Urinary bladder (tissue), 4 donors: Measurements from ENCODE around the gene AFM. TPM values are rescaled to one million over a fixed set of nuclear protein-coding genes. Genes with fewer than 3 reads are reported as not detected.

ENCODE experiments used
- DNase-seq: peaks from one replicate; pipeline ENCODE4 v3.0.0-alpha.2; 2015; ENCODE audit errors: extremely low spot score
- H3K27ac ChIP-seq: one replicate; pipeline ENCODE4 v1.5.1; 2013; ENCODE audit warnings: low read depth, mild to moderate bottlenecking, moderate library complexity
- H3K36me3 ChIP-seq: one replicate; pipeline ENCODE4 v1.6.1; 2013; ENCODE audit warnings: mild to moderate bottlenecking, moderate library complexity; ENCODE audit not compliant: insufficient read depth
- H3K4me1 ChIP-seq: one replicate; pipeline ENCODE4 v1.6.1; 2013; ENCODE audit warnings: mild to moderate bottlenecking, moderate library complexity; ENCODE audit not compliant: insufficient read depth
- H3K4me3 ChIP-seq: one replicate; pipeline ENCODE4 v1.5.1; 2013; ENCODE audit warnings: low read depth, low read length
- WGBS: extraction: QIAGEN DNeasy Blood & Tissue Kit; methylation state at CpG from one replicate; pipeline ENCODE4 v1.1.7; 2013; 5-methylcytosine and 5-hydroxymethylcytosine counted together
- polyA plus RNA-seq: library from polyadenylated mRNA; stranded (reverse); fragments of 200-250 nt; gene quantifications from one replicate; pipeline ENCODE4 v1.2.3, GENCODE V29; 2013
- total RNA-seq: library from RNA; depleted of rRNA; stranded (reverse); fragments of >200 nt; gene quantifications from one replicate; pipeline ENCODE4 v1.2.3, GENCODE V29; 2014
- donor health status: healthy with polysubstance abuse.
- donor health status: healthy.

AFM gene
- total RNA-seq (not detected), polyA plus RNA-seq (0.05 TPM)

- no peak within 1 kb of the TSS for H3K4me3 ChIP-seq
- no peak within 1 kb of the TSS for H3K27ac ChIP-seq
- DNase-seq = no peak
- no peaks in the 10 kb centered on the region for H3K4me1 ChIP-seq
- WGBS = 45% methylated on average over 2 of the region's 2 CpGs
- H3K36me3 ChIP-seq = no peaks in the 10 kb centered on the region
Measured at GRCh38 chr4:73481358-73481757, at the start of gene AFM. Gene AFM, plus strand, starts transcription at chr4:73481745. Its CDS starts 31 bp downstream, at chr4:73481776.

- Histone ChIP-seq H3K4me3 (no peak overlapping the region), H3K36me3 (no peaks in the 10 kb centered on the region), H3K4me1 (no peaks in the 10 kb centered on the region), H3K27ac (no peak overlapping the region)
- 46% methylated on average over 1 of the region's 1 CpG for WGBS
- DNase-seq = no peak
Measured at GRCh38 chr4:73431813-73432168, 49.8 kb upstream of the AFM start.

GRCh38 chr4:73432169-73433000, 49.2 kb upstream of the AFM start:
- H3K27ac ChIP-seq = no peak overlapping the region
- DNase-seq = no peak
- WGBS = 45% methylated on average over 5 of the region's 5 CpGs
- no peak overlapping the region for H3K4me3 ChIP-seq
- no peaks in the 10 kb centered on the region for H3K36me3 ChIP-seq
- no peaks in the 10 kb centered on the region for H3K4me1 ChIP-seq

- H3K4me3 ChIP-seq = no peak overlapping the region
- no peak overlapping the region for H3K27ac ChIP-seq
- 65% methylated on average over 2 of the region's 2 CpGs for WGBS
- H3K36me3 ChIP-seq = no peaks in the 10 kb centered on the region
- no peaks in the 10 kb centered on the region for H3K4me1 ChIP-seq
- no peak for DNase-seq
Measured at GRCh38 chr4:73433140-73433539, 48.4 kb upstream of the AFM start.

GRCh38 chr4:73434311-73434710, 47.2 kb upstream of the AFM start:
- no peak overlapping the region for H3K4me3 ChIP-seq
- no peaks in the 10 kb centered on the region for H3K36me3 ChIP-seq
- H3K4me1 ChIP-seq = no peaks in the 10 kb centered on the region
- no peak overlapping the region for H3K27ac ChIP-seq
- 49% methylated on average over 3 of the region's 3 CpGs for whole genome bisulfite sequencing
- no peak for DNase-seq

- Histone ChIP-seq H3K36me3 (no peaks in the 10 kb centered on the region), H3K27ac (no peak within 1 kb of the TSS), H3K4me1 (no peaks in the 10 kb centered on the region), H3K4me3 (no peak within 1 kb of the TSS)
- WGBS = 82% methylated on average over 1 of the region's 1 CpG
- no peak for DNase-seq
Measured at GRCh38 chr4:73435984-73436383, 45.6 kb upstream of the AFM start, which contains the start of gene AFP. Gene AFP, plus strand, starts transcription at chr4:73436221. Its CDS starts 42 bp downstream, at chr4:73436263.

- no peak overlapping the region for H3K4me3 ChIP-seq
- DNase-seq = no peak
- no peaks in the 10 kb centered on the region for H3K36me3 ChIP-seq
- H3K4me1 ChIP-seq = no peaks in the 10 kb centered on the region
- WGBS = 57% methylated on average over 3 of the region's 3 CpGs
- H3K27ac ChIP-seq = no peak overlapping the region
Measured at GRCh38 chr4:73436674-73437557, 44.6 kb upstream of the AFM start.

GRCh38 chr4:73437558-73437956, 44.0 kb upstream of the AFM start:
- Histone ChIP-seq H3K4me1 (no peaks in the 10 kb centered on the region), H3K36me3 (no peaks in the 10 kb centered on the region), H3K4me3 (no peak overlapping the region), H3K27ac (no peak overlapping the region)
- no peak for DNase-seq

GRCh38 chr4:73438048-73438447, 43.5 kb upstream of the AFM start:
- Histone ChIP-seq H3K4me3 (no peak overlapping the region), H3K4me1 (no peaks in the 10 kb centered on the region), H3K36me3 (no peaks in the 10 kb centered on the region), H3K27ac (no peak overlapping the region)
- no peak for DNase-seq
- 82% methylated on average over 1 of the region's 1 CpG for WGBS

- no peak for DNase-seq
- H3K4me1 ChIP-seq = no peaks in the 10 kb centered on the region
- H3K27ac ChIP-seq = no peak overlapping the region
- no peaks in the 10 kb centered on the region for H3K36me3 ChIP-seq
- H3K4me3 ChIP-seq = no peak overlapping the region
- WGBS = 48% methylated on average over 2 of the region's 2 CpGs
Measured at GRCh38 chr4:73438582-73439215, 42.8 kb upstream of the AFM start.

GRCh38 chr4:73439445-73439844, 42.1 kb upstream of the AFM start:
- DNase-seq = no peak
- Histone ChIP-seq H3K4me3 (no peak overlapping the region), H3K4me1 (no peaks in the 10 kb centered on the region), H3K36me3 (no peaks in the 10 kb centered on the region), H3K27ac (no peak overlapping the region)
- 54% methylated on average over 2 of the region's 2 CpGs for WGBS

GRCh38 chr4:73439991-73440390, 41.6 kb upstream of the AFM start:
- WGBS = 77% methylated on average over 3 of the region's 3 CpGs
- H3K27ac ChIP-seq = no peak overlapping the region
- H3K4me3 ChIP-seq = no peak overlapping the region
- no peak for DNase-seq
- no peaks in the 10 kb centered on the region for H3K4me1 ChIP-seq
- H3K36me3 ChIP-seq = no peaks in the 10 kb centered on the region

GRCh38 chr4:73440653-73441052, 40.9 kb upstream of the AFM start:
- Histone ChIP-seq H3K4me1 (no peaks in the 10 kb centered on the region), H3K4me3 (no peak overlapping the region), H3K27ac (no peak overlapping the region), H3K36me3 (no peaks in the 10 kb centered on the region)
- 89% methylated on average over 3 of the region's 3 CpGs for WGBS
- DNase-seq = no peak
